Ectodermal cell (in vitro differentiated cells): ENCODE data around the gene ZNF540.
"Not testable (repeated sequence)": the region's sequence is repeated elsewhere in the genome, so short reads cannot be mapped to it uniquely, and the experiment has no call there.

Experiments
- H3K27ac ChIP-seq: 2 replicates; pipeline ENCODE4 v1.7.0; 2013; ENCODE audit warnings: mild to moderate bottlenecking, low read depth, low read length; ENCODE audit not compliant: insufficient read depth, poor library complexity, severe bottlenecking
- H3K27me3 ChIP-seq: 2 replicates; pipeline ENCODE4 v1.7.0; 2013; ENCODE audit warnings: mild to moderate bottlenecking, low read length; ENCODE audit not compliant: insufficient read depth, control insufficient read depth, poor library complexity, severe bottlenecking
- H3K36me3 ChIP-seq: one replicate; pipeline ENCODE4 v1.7.0; 2013; ENCODE audit warnings: low read length; ENCODE audit not compliant: control insufficient read depth, insufficient read depth
- H3K4me1 ChIP-seq: one replicate; pipeline ENCODE4 v1.7.0; 2013; ENCODE audit warnings: low read length; ENCODE audit not compliant: control insufficient read depth, insufficient read depth
- H3K4me3 ChIP-seq: 2 replicates; pipeline ENCODE4 v1.7.0; 2013; ENCODE audit warnings: low read depth, low read length, control low read depth; ENCODE audit not compliant: insufficient read depth
- H3K9me3 ChIP-seq: 2 replicates; pipeline ENCODE4 v1.7.0; 2013; ENCODE audit warnings: mild to moderate bottlenecking, low read length, moderate library complexity; ENCODE audit not compliant: control insufficient read depth
- WGBS, 2 experiments: methylation state at CpG; one replicate each; pipeline ENCODE4 v1.1.7; 2013; ENCODE audit warnings: missing lambda C conversion rate in 2 of 2; 5-methylcytosine and 5-hydroxymethylcytosine counted together

Gene ZNF540

GRCh38 chr19:37635076-37636056 lies 40.7 kb downstream of the ZNF540 start:
- Histone ChIP-seq H3K4me1 (no peaks in the 10 kb centered on the region), H3K36me3 (peaks cover 30% of the 10 kb centered on the region), H3K4me3 (no peak overlapping the region), H3K9me3 (peaks cover 5% of the 10 kb centered on the region), H3K27me3 (no peaks in the 10 kb centered on the region), H3K27ac (no peak overlapping the region)
- WGBS, 2 experiments, result 96% methylated on average over 8 to 11 of the region's 11 CpGs

- Histone ChIP-seq H3K4me1 (peaks cover 5% of the 10 kb centered on the region), H3K4me3 (peak overlapping the region; percentile 86), H3K27ac (peak overlapping the region; percentile 68), H3K27me3 (peaks cover 9% of the 10 kb centered on the region), H3K36me3 (no peaks in the 10 kb centered on the region), H3K9me3 (no peaks in the 10 kb centered on the region)
- WGBS, 2 experiments, result 60 to 61% methylated on average over 5 of the region's 5 CpGs
Measured at GRCh38 chr19:37654118-37654517, 59.4 kb downstream of the ZNF540 start.

GRCh38 chr19:37654629-37655300 lies 60.1 kb downstream of the ZNF540 start:
- peaks cover 5% of the 10 kb centered on the region for H3K4me1 ChIP-seq

GRCh38 chr19:37655301-37655688 lies 60.6 kb downstream of the ZNF540 start, which contains the start of gene ZFP30:
ZFP30 (minus strand) TSS chr19:37655465; CDS start chr19:37647822, 7,643 bp downstream.
- H3K4me1 ChIP-seq, result peaks cover 5% of the 10 kb centered on the region
- H3K36me3 ChIP-seq, result no peaks in the 10 kb centered on the region
- peaks cover 9% of the 10 kb centered on the region for H3K27me3 ChIP-seq
- H3K27ac ChIP-seq, result peak within 1 kb of the TSS; percentile 68
- H3K9me3 ChIP-seq, result no peaks in the 10 kb centered on the region
- peak within 1 kb of the TSS; percentile 86 for H3K4me3 ChIP-seq
- WGBS, 2 experiments, result 0 to 1% methylated on average over 34 of the region's 34 CpGs

More at GRCh38 chr19:37654629-37655300, 60.1 kb downstream of the ZNF540 start:
- peak overlapping the region; percentile 86 for H3K4me3 ChIP-seq
- 0% methylated on average over 40 of the region's 40 CpGs for WGBS, 2 experiments
- peaks cover 9% of the 10 kb centered on the region for H3K27me3 ChIP-seq
- H3K36me3 ChIP-seq, result no peaks in the 10 kb centered on the region
- peak overlapping the region; percentile 68 for H3K27ac ChIP-seq
- no peaks in the 10 kb centered on the region for H3K9me3 ChIP-seq

GRCh38 chr19:37655689-37656371 lies 61.2 kb downstream of the ZNF540 start:
- H3K9me3 ChIP-seq, result no peaks in the 10 kb centered on the region
- 1% methylated on average over 57 of the region's 57 CpGs for WGBS, 2 experiments

GRCh38 chr19:37657157-37657556 lies 62.5 kb downstream of the ZNF540 start:
- whole genome bisulfite sequencing, 2 experiments, result 86 to 92% methylated on average over 7 to 8 of the region's 8 CpGs
- not testable (repeated sequence) for H3K9me3 ChIP-seq, H3K36me3 ChIP-seq, H3K4me1 ChIP-seq, H3K27ac ChIP-seq, H3K4me3 ChIP-seq, H3K27me3 ChIP-seq

More at GRCh38 chr19:37655689-37656371, 61.2 kb downstream of the ZNF540 start:
- peak overlapping the region; percentile 68 for H3K27ac ChIP-seq
- peaks cover 9% of the 10 kb centered on the region for H3K27me3 ChIP-seq
- peaks cover 5% of the 10 kb centered on the region for H3K4me1 ChIP-seq
- peak overlapping the region; percentile 86 for H3K4me3 ChIP-seq
- no peaks in the 10 kb centered on the region for H3K36me3 ChIP-seq
